H1 (cell line): Measurements from ENCODE around the gene RIN3. TPM values are rescaled to one million over a fixed set of nuclear protein-coding genes. Genes with fewer than 3 reads are reported as not detected.

Experiments
- CTCF ChIA-PET: fragments of 300-600 bp; sonication (Branson Sonifier 250); formaldehyde crosslinking; loops from one replicate; lab custom pipeline; 2021; ENCODE audit not compliant: partially characterized antibody; lab: Charles Lee
- POLR2A ChIA-PET: fragments of 300-600 bp; sonication (Branson Sonifier 250); formaldehyde crosslinking; loops from one replicate; lab custom pipeline; 2021; ENCODE audit warnings: inconsistent platforms; ENCODE audit not compliant: partially characterized antibody; lab: Charles Lee
- DNase-seq, 2 experiments: peaks; one replicate each; pipeline versions ENCODE4 v3.0.0 to v3.0.0-alpha.2; 2010 to 2022; ENCODE audit warnings: low spot score in 2 of 2, low read depth in 1 of 2, mixed read lengths in 1 of 2
- FAIRE-seq: peaks from 2 replicates; lab custom pipeline; 2011; peaks lifted over from hg19 to GRCh38; lab: Jason Lieb, UNC
- H2AFZ ChIP-seq: 2 replicates; pipeline ENCODE4 v1.8.1; 2012; ENCODE audit warnings: low read length, inconsistent platforms
- H2AK5ac ChIP-seq: 2 replicates; pipeline ENCODE4 v1.6.1; 2013; ENCODE audit warnings: low read depth, low read length
- H2BK120ac ChIP-seq: replicated peaks from 2 replicates; pipeline ENCODE3; 2013; ENCODE audit warnings: low read depth, low read length, inconsistent platforms
- H2BK12ac ChIP-seq: 2 replicates; pipeline ENCODE4 v1.6.1; 2013; ENCODE audit warnings: low read depth, low read length
- H2BK15ac ChIP-seq: 2 replicates; pipeline ENCODE4 v1.6.1; 2013; ENCODE audit warnings: low read length
- H2BK20ac ChIP-seq: 2 replicates; pipeline ENCODE4 v1.6.1; 2013; ENCODE audit warnings: low read length
- H2BK5ac ChIP-seq: 2 replicates; pipeline ENCODE4 v1.6.1; 2013; ENCODE audit warnings: low read depth, low read length
- H3K14ac ChIP-seq: 2 replicates; pipeline ENCODE4 v1.6.1; 2013; ENCODE audit warnings: inconsistent platforms; ENCODE audit not compliant: insufficient read length
- H3K18ac ChIP-seq: 2 replicates; pipeline ENCODE4 v1.6.1; 2013; ENCODE audit warnings: low read length; ENCODE audit errors: extremely low read depth
- H3K23ac ChIP-seq: 2 replicates; pipeline ENCODE4 v1.6.1; 2013; ENCODE audit warnings: inconsistent platforms; ENCODE audit not compliant: insufficient read length
- H3K23me2 ChIP-seq: 2 replicates; pipeline ENCODE4 v1.6.1; 2013; ENCODE audit warnings: low read depth, low read length
- H3K27ac ChIP-seq: 2 replicates; pipeline ENCODE4 v1.6.1; 2011; ENCODE audit warnings: low read depth, low read length, inconsistent platforms
- H3K27me3 ChIP-seq, 4 experiments: replicated peaks in 1 of 4; 1 replicate in 1 of 4; 2 replicates in 3 of 4; pipeline versions ENCODE4 v1.6.1 to v1.8.1; 2011 to 2013; ENCODE audit warnings: low read length in 3 of 4, mild to moderate bottlenecking in 3 of 4, inconsistent platforms in 2 of 4, mixed read lengths in 2 of 4, moderate library complexity in 1 of 4; ENCODE audit not compliant: control insufficient read depth in 3 of 4, insufficient read depth in 3 of 4; ENCODE audit errors: extremely low read depth in 1 of 4
- H3K36me3 ChIP-seq, 4 experiments: 2 replicates each; pipeline versions ENCODE4 v1.6.1 to v1.8.1; 2011 to 2013; ENCODE audit warnings: mild to moderate bottlenecking in 4 of 4, low read length in 3 of 4, moderate library complexity in 2 of 4, control low read depth in 1 of 4, inconsistent platforms in 1 of 4; ENCODE audit not compliant: insufficient read depth in 4 of 4, control insufficient read depth in 2 of 4
- H3K4ac ChIP-seq: replicated peaks from 2 replicates; pipeline ENCODE3; 2013; ENCODE audit warnings: low read length, low read depth, mixed read lengths, inconsistent platforms; ENCODE audit not compliant: insufficient read length
- H3K4me1 ChIP-seq, 4 experiments: replicated peaks in 1 of 4; 1 replicate in 1 of 4; 2 replicates in 3 of 4; pipeline versions ENCODE4 v1.6.1 to v1.8.1; 2011 to 2013; ENCODE audit warnings: low read length in 3 of 4, inconsistent platforms in 2 of 4, mixed read lengths in 1 of 4; ENCODE audit not compliant: insufficient read depth in 4 of 4, control insufficient read depth in 3 of 4
- H3K4me2 ChIP-seq, 2 experiments: 2 replicates each; pipeline versions ENCODE4 v1.6.1 to v1.8.1; 2011 to 2013; ENCODE audit warnings: low read depth in 2 of 2, low read length in 2 of 2, control low read depth in 1 of 2, inconsistent platforms in 1 of 2, mild to moderate bottlenecking in 1 of 2; ENCODE audit not compliant: insufficient read depth in 1 of 2
- H3K4me3 ChIP-seq, 4 experiments: fragments of 200-600, 300-600 bp in 1 of 4; sonication (generic), shearing (Covaris generic), sonication (Bioruptor Twin) in 1 of 4; 2 replicates each; pipeline versions ENCODE4 v1.5.1 to v1.8.1; 2011 to 2016; ENCODE audit warnings: low read length in 4 of 4, low read depth in 3 of 4, control low read depth in 2 of 4, inconsistent platforms in 2 of 4, mild to moderate bottlenecking in 2 of 4, mixed read lengths in 1 of 4, moderate library complexity in 1 of 4; ENCODE audit not compliant: insufficient read depth in 2 of 4; ENCODE audit errors: extremely low read depth in 1 of 4
- H3K56ac ChIP-seq: replicated peaks from 2 replicates; pipeline ENCODE3; 2013; ENCODE audit warnings: low read depth, mild to moderate bottlenecking, mixed read lengths, low read length, inconsistent platforms; ENCODE audit not compliant: insufficient read length
- H3K79me1 ChIP-seq: 2 replicates; pipeline ENCODE4 v1.6.1; 2013; ENCODE audit warnings: low read depth, low read length, control low read depth
- H3K79me2 ChIP-seq, 2 experiments: 2 replicates each; pipeline versions ENCODE4 v1.6.1 to v1.8.1; 2012 to 2013; ENCODE audit warnings: low read length in 2 of 2, mild to moderate bottlenecking in 2 of 2, inconsistent platforms in 1 of 2; ENCODE audit not compliant: insufficient read depth in 2 of 2, control insufficient read depth in 1 of 2
- H3K9ac ChIP-seq, 4 experiments: replicated peaks in 1 of 4; 1 replicate in 1 of 4; 2 replicates in 3 of 4; pipeline versions ENCODE4 v1.6.1 to v1.8.1; 2011 to 2013; ENCODE audit warnings: low read depth in 3 of 4, low read length in 3 of 4, control low read depth in 2 of 4, mild to moderate bottlenecking in 2 of 4, moderate library complexity in 2 of 4, inconsistent platforms in 1 of 4; ENCODE audit errors: extremely low read depth in 1 of 4
- H3K9me3 ChIP-seq, 2 experiments: 2 replicates each; pipeline versions ENCODE4 v1.6.1 to v1.8.1; 2012 to 2013; ENCODE audit warnings: mild to moderate bottlenecking in 2 of 2, moderate library complexity in 2 of 2, control low read depth in 1 of 2, inconsistent platforms in 1 of 2, low read depth in 1 of 2, low read length in 1 of 2, mixed read lengths in 1 of 2; ENCODE audit not compliant: insufficient read depth in 2 of 2
- H4K20me1 ChIP-seq, 2 experiments: replicated peaks in 1 of 2; 2 replicates each; pipeline versions ENCODE3 to v1.8.1; 2011 to 2013; ENCODE audit warnings: inconsistent platforms in 2 of 2, low read length in 2 of 2, mild to moderate bottlenecking in 1 of 2; ENCODE audit not compliant: insufficient read depth in 2 of 2, control insufficient read depth in 1 of 2
- H4K5ac ChIP-seq: 2 replicates; pipeline ENCODE4 v1.6.1; 2013; ENCODE audit warnings: low read length, low read depth, mixed read lengths, inconsistent platforms; ENCODE audit not compliant: insufficient read length
- H4K8ac ChIP-seq: 2 replicates; pipeline ENCODE4 v1.8.0; 2013; ENCODE audit warnings: mild to moderate bottlenecking, moderate library complexity, low read length, inconsistent platforms; ENCODE audit not compliant: insufficient read depth; ENCODE audit errors: extremely low read depth
- H4K91ac ChIP-seq: replicated peaks from 2 replicates; pipeline ENCODE3; 2013; ENCODE audit warnings: low read length, mixed read lengths, inconsistent platforms; ENCODE audit not compliant: insufficient read length
- CBX5 ChIP-seq: fragments of 300-800, 300-1000 bp; sonication (generic); IDR thresholded peaks from 2 replicates; pipeline ENCODE4 v1.7.1; 2016; ENCODE audit warnings: antibody characterized with exemption, low read length, low read depth
- EP300 ChIP-seq, 2 experiments: IDR thresholded peaks; 1 replicate in 1 of 2; 2 replicates in 1 of 2; pipeline ENCODE4 v1.6.1; 2011 to 2012; ENCODE audit warnings: low read depth in 2 of 2, low read length in 2 of 2, mild to moderate bottlenecking in 2 of 2, borderline replicate concordance in 1 of 2, inconsistent platforms in 1 of 2, moderate library complexity in 1 of 2
- EZH2 ChIP-seq: fragments of 200-600 bp; sonication (generic); IDR thresholded peaks from 2 replicates; pipeline ENCODE4 v1.7.1; 2012; ENCODE audit warnings: low read depth, mild to moderate bottlenecking, moderate library complexity, low read length, inconsistent platforms; ENCODE audit not compliant: severe bottlenecking
- FOSL1 ChIP-seq: IDR thresholded peaks from 2 replicates; pipeline ENCODE4 v1.6.1; 2011; ENCODE audit warnings: mild to moderate bottlenecking, low read depth, low read length, moderate library complexity; ENCODE audit not compliant: insufficient read depth
- KDM4A ChIP-seq: IDR thresholded peaks from one replicate; pipeline ENCODE4 v1.7.1; 2012; ENCODE audit warnings: low read depth, mild to moderate bottlenecking, moderate library complexity, low read length, inconsistent platforms; ENCODE audit not compliant: severe bottlenecking
- SIRT6 ChIP-seq: IDR thresholded peaks from one replicate; pipeline ENCODE4 v1.7.1; 2012; ENCODE audit warnings: low read length, inconsistent platforms
- SIX5 ChIP-seq: IDR thresholded peaks from 2 replicates; pipeline ENCODE4 v1.6.1; 2011; ENCODE audit warnings: mild to moderate bottlenecking, low read depth, low read length
- SP1 ChIP-seq: IDR thresholded peaks from 2 replicates; pipeline ENCODE4 v1.6.1; 2011; ENCODE audit warnings: low read depth, low read length
- SP4 ChIP-seq: IDR thresholded peaks from 2 replicates; pipeline ENCODE4 v1.6.1; 2012; ENCODE audit warnings: low read length, inconsistent platforms
- SUZ12 ChIP-seq: fragments of 200-600 bp; sonication (generic); IDR thresholded peaks from 2 replicates; pipeline ENCODE4 v1.6.1; 2012; ENCODE audit warnings: mild to moderate bottlenecking, inconsistent platforms, low read length, moderate library complexity, mixed read lengths
- TAF7 ChIP-seq: optimal IDR thresholded peaks from 2 replicates; pipeline ENCODE3; 2011; ENCODE audit warnings: low read depth, mild to moderate bottlenecking, inconsistent platforms, low read length, moderate library complexity, borderline replicate concordance
- TCF12 ChIP-seq: IDR thresholded peaks from 2 replicates; pipeline ENCODE4 v1.6.1; 2011; ENCODE audit warnings: low read depth, mild to moderate bottlenecking, low read length
- WGBS, 2 experiments: shearing (Covaris generic) in 1 of 2; methylation state at CpG; one replicate each; pipeline versions ENCODE4 v1.1.6 to v1.1.7; 2013 to 2015; ENCODE audit warnings: low lambda C conversion rate in 2 of 2, mixed read lengths in 2 of 2, inconsistent platforms in 1 of 2, low coverage in 1 of 2, missing lambda C conversion rate in 1 of 2; ENCODE audit not compliant: insufficient replicate concordance in 2 of 2, insufficient coverage in 1 of 2, insufficient read length in 1 of 2; ENCODE audit errors: extremely low coverage in 1 of 2, missing lambda C conversion rate in 1 of 2; 5-methylcytosine and 5-hydroxymethylcytosine counted together
- polyA plus RNA-seq, 7 experiments: library from polyadenylated mRNA; depleted of rRNA in 3 of 7; stranded (reverse) in 5 of 7; unstranded in 2 of 7; fragments of >200 nt in 5 of 7; fragments of 200-250 nt in 2 of 7; gene quantifications; 1 replicate in 5 of 7; 2 replicates in 1 of 7; 4 replicates in 1 of 7; pipeline versions ENCODE4 v1.2.1 to v1.2.3, GENCODE V29; 2011 to 2013; ENCODE audit warnings: missing spikeins in 2 of 7, mixed read lengths in 2 of 7
- total RNA-seq: library from RNA; stranded (reverse); fragmentation: NEBNext Ultra II Directional; extraction: Animal tissue kit (Norgen Biotek cat#: 25700); gene quantifications from 2 replicates; pipeline ENCODE4 v1.2.1, GENCODE V29; 2021
- TF ChIP-seq, protein P1 (sequence below): IDR thresholded peaks from 2 replicates; pipeline ENCODE4 v1.6.1; 2012; ENCODE audit warnings: inconsistent platforms

Gene RIN3
- total and polyA plus RNA-seq, 2 of the 8 experiments (the other 6 are each of a cell fraction or from before 2014, with no cell fraction given) = 0.59 to 1.5 TPM

DNA sequence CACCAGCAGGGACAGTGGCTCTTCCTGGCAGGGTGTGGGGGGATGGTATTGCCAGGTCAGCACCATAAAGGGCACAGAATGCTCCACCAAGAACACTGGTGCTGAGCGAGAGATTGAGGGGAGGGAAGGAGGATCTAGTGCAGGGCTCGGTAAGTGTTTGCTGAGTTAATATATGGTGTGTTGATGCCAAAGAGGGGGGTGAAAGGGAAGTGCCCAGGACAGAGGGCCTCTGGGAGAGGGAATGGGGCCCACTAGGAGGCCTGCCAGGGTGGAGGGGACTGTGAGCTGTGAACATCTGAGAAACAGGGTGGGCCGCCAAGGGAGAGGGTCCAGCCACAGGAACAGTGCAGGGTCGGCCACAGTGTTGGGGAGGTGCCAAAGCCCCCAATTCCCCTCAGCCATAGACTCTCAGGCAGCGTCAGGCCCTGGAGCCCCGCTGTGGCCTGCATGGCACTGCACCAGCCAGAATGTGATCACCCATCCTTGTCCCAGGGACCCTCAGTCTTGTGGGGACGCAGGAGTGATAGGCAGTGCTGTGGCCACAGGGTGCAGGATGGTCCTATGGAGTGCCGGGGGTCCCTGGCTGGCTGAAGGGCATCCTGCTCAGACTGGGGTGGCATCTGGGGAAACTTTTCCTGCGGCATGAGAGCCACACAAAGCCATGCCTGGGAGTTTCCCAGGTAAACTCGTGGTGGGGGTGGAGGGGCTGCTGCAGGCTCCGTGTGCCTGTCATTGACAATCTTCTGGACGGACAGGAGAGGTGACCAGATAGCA lies 11.9 kb downstream of the RIN3 start:
- Histone ChIP-seq H4K20me1 (no peaks in the 10 kb centered on the region), H3K4me2 (no peak overlapping the region), H3K79me1 (no peaks in the 10 kb centered on the region), H3K9me3 (no peaks in the 10 kb centered on the region), H4K8ac (peak overlapping the region; percentile 74), H2AFZ (no peak overlapping the region), H3K79me2 (no peaks in the 10 kb centered on the region), H2BK20ac (no peak overlapping the region), H2BK120ac (no peak overlapping the region), H4K91ac (no peak overlapping the region), H3K18ac (no peak overlapping the region), H2BK15ac (no peak overlapping the region), H3K9ac (no peak overlapping the region), H3K56ac (no peak overlapping the region), H3K36me3 (no peaks in the 10 kb centered on the region), H3K4me3 (no peak overlapping the region), H4K5ac (no peak overlapping the region), H3K27me3 (no peaks in the 10 kb centered on the region), H3K23me2 (peaks cover 4% of the 10 kb centered on the region; the same call in 1 of the 2 replicates), H3K14ac (no peak overlapping the region), H2BK12ac (no peak overlapping the region), H2AK5ac (no peak overlapping the region), H2BK5ac (no peak overlapping the region), H3K4me1 (no peaks in the 10 kb centered on the region), H3K27ac (no peak overlapping the region), H3K4ac (no peak overlapping the region), H3K23ac (no peak overlapping the region)
- WGBS, 2 experiments = 87% methylated on average over 12 of the region's 12 CpGs; no CpG with 5 or more reads in 1 of the 2 experiments
- CTCF ChIA-PET = interaction anchor here (0.7 to 2.6 kb wide), 3 partner anchors 14 to 813 kb away, joined by 3 to 9 read pairs (median 4); no protein-coding TSS in a partner anchor
- DNase-seq (no peak), FAIRE-seq (no peak)
- POLR2A ChIA-PET = no interaction called here
- TF ChIP-seq SP1 (no peak), TAF7 (no peak), SIX5 (no peak), FOSL1 (no peak), EP300 (IDR thresholded peaks at IDR 0.05; ENCODE audit: borderline replicate concordance in 1 of 2, low read depth in 2 of 2, low read length in 2 of 2) (no peak), SP4 (no peak), TCF12 (no peak), EZH2 (no peak), CBX5 (no peak), SIRT6 (no peak), SUZ12 (no peak), KDM4A (no peak)
- TF ChIP-seq, protein P1, sequence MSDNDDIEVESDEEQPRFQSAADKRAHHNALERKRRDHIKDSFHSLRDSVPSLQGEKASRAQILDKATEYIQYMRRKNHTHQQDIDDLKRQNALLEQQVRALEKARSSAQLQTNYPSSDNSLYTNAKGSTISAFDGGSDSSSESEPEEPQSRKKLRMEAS = no peak
